Endodermal cell (in vitro differentiated cells): ENCODE data around the gene TBX15. TPM values are rescaled to one million over a fixed set of nuclear protein-coding genes. Genes with fewer than 3 reads are reported as not detected.
"Not testable (repeated sequence)": the region's sequence is repeated elsewhere in the genome, so short reads cannot be mapped to it uniquely, and the experiment has no call there.

Experiments used
- DNase-seq: peaks from one replicate; pipeline ENCODE4 v3.0.0-alpha.2; 2017
- H3K27ac ChIP-seq: 2 replicates; pipeline ENCODE4 v1.5.1; 2013; ENCODE audit warnings: mild to moderate bottlenecking, low read depth, low read length, moderate library complexity
- H3K27me3 ChIP-seq: 2 replicates; pipeline ENCODE4 v1.6.1; 2013; ENCODE audit warnings: mild to moderate bottlenecking, low read length, moderate library complexity; ENCODE audit not compliant: insufficient read depth, control insufficient read depth, poor library complexity, severe bottlenecking
- H3K36me3 ChIP-seq: 2 replicates; pipeline ENCODE4 v1.7.0; 2013; ENCODE audit warnings: mild to moderate bottlenecking, low read length, moderate library complexity; ENCODE audit not compliant: control insufficient read depth, insufficient read depth
- H3K4me1 ChIP-seq: one replicate; pipeline ENCODE4 v1.7.0; 2013; ENCODE audit warnings: low read length; ENCODE audit not compliant: control insufficient read depth, insufficient read depth
- H3K4me3 ChIP-seq: 2 replicates; pipeline ENCODE4 v1.5.1; 2013; ENCODE audit warnings: mild to moderate bottlenecking, low read length, moderate library complexity
- H3K9ac ChIP-seq: 2 replicates; pipeline ENCODE4 v1.6.1; 2013; ENCODE audit warnings: mild to moderate bottlenecking, low read length, moderate library complexity; ENCODE audit not compliant: poor library complexity, severe bottlenecking; ENCODE audit errors: extremely low read depth
- H3K9me3 ChIP-seq: 2 replicates; pipeline ENCODE4 v1.6.1; 2013; ENCODE audit warnings: mild to moderate bottlenecking, low read length, moderate library complexity; ENCODE audit not compliant: control insufficient read depth
- H3K27ac Mint-ChIP-seq: 2 replicates; pipeline ENCODE4 v1.8.0; 2020; ENCODE audit warnings: mixed read lengths
- H3K27me3 Mint-ChIP-seq: 2 replicates; pipeline ENCODE4 v1.8.0; 2021; ENCODE audit warnings: mild to moderate bottlenecking, mixed read lengths; ENCODE audit not compliant: insufficient read depth
- H3K36me3 Mint-ChIP-seq: 2 replicates; pipeline ENCODE4 v1.8.0; 2020; ENCODE audit warnings: low read depth, mixed read lengths
- H3K4me1 Mint-ChIP-seq: 2 replicates; pipeline ENCODE4 v1.8.0; 2020; ENCODE audit warnings: mixed read lengths
- H3K4me3 Mint-ChIP-seq: 2 replicates; pipeline ENCODE4 v1.8.0; 2020; ENCODE audit warnings: mild to moderate bottlenecking, moderate library complexity, mixed read lengths
- H3K9me3 Mint-ChIP-seq: 2 replicates; pipeline ENCODE4 v1.8.0; 2020; ENCODE audit warnings: mild to moderate bottlenecking, mixed read lengths
- WGBS, 2 experiments: methylation state at CpG; one replicate each; pipeline versions ENCODE4 v1.1.5 to v1.1.7; 2013; ENCODE audit warnings: missing lambda C conversion rate in 2 of 2, mixed read lengths in 1 of 2; ENCODE audit not compliant: insufficient coverage in 1 of 2, insufficient read length in 1 of 2; 5-methylcytosine and 5-hydroxymethylcytosine counted together
- total RNA-seq, 2 donors: library from RNA; stranded (reverse); fragmentation: NEBNext Ultra II Directional in 1 of 2; extraction: Animal tissue kit (Norgen Biotek cat#: 25700) in 1 of 2; gene quantifications; 2 replicates in 1 of 2; 3 replicates in 1 of 2; pipeline ENCODE4 v1.2.1, GENCODE V29; 2021
- TF ChIP-seq, protein P1 (sequence below): fragments of 200-600 bp; sonication (generic); conservative IDR thresholded peaks from 2 replicates; pipeline ENCODE4 v1.5.0; 2021; ENCODE audit warnings: antibody characterized with exemption, mild to moderate bottlenecking

Gene TBX15
- total RNA-seq, 2 donors from 2014 or later: 0.09 TPM; not detected in 1

GRCh38 chr1:118958937-118959631 lies 29.1 kb downstream of the TBX15 start:
- no peaks in the 10 kb centered on the region for H3K36me3 Mint-ChIP-seq
- no peaks in the 10 kb centered on the region for H3K9me3 ChIP-seq
- H3K4me1 ChIP-seq: no peaks in the 10 kb centered on the region
- H3K27me3 ChIP-seq: no peaks in the 10 kb centered on the region
- H3K4me3 ChIP-seq: no peak overlapping the region
- WGBS, 2 experiments: 94 to 100% methylated on average over 1 of the region's 1 CpG
- no peaks in the 10 kb centered on the region for H3K36me3 ChIP-seq
- no peak overlapping the region for H3K27ac Mint-ChIP-seq
- peaks cover 8% of the 10 kb centered on the region for H3K4me1 Mint-ChIP-seq
- no peak overlapping the region for H3K9ac ChIP-seq
- no peak for DNase-seq
- no peaks in the 10 kb centered on the region for H3K9me3 Mint-ChIP-seq
- peaks cover 8% of the 10 kb centered on the region for H3K27me3 Mint-ChIP-seq
- TF ChIP-seq, protein P1, sequence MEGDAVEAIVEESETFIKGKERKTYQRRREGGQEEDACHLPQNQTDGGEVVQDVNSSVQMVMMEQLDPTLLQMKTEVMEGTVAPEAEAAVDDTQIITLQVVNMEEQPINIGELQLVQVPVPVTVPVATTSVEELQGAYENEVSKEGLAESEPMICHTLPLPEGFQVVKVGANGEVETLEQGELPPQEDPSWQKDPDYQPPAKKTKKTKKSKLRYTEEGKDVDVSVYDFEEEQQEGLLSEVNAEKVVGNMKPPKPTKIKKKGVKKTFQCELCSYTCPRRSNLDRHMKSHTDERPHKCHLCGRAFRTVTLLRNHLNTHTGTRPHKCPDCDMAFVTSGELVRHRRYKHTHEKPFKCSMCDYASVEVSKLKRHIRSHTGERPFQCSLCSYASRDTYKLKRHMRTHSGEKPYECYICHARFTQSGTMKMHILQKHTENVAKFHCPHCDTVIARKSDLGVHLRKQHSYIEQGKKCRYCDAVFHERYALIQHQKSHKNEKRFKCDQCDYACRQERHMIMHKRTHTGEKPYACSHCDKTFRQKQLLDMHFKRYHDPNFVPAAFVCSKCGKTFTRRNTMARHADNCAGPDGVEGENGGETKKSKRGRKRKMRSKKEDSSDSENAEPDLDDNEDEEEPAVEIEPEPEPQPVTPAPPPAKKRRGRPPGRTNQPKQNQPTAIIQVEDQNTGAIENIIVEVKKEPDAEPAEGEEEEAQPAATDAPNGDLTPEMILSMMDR: no peak
- H3K4me3 Mint-ChIP-seq: no peak overlapping the region
- no peak overlapping the region for H3K27ac ChIP-seq

GRCh38 chr1:118958140-118958539 lies 30.0 kb downstream of the TBX15 start:
- Histone ChIP-seq H3K36me3 (no peaks in the 10 kb centered on the region), H3K27me3 (no peaks in the 10 kb centered on the region), H3K4me1 (no peaks in the 10 kb centered on the region), H3K9ac (no peak overlapping the region), H3K4me3 (no peak overlapping the region), H3K9me3 (no peaks in the 10 kb centered on the region), H3K27ac (no peak overlapping the region)
- H3K4me1 Mint-ChIP-seq: peaks cover 8% of the 10 kb centered on the region
- no peak overlapping the region for H3K4me3 Mint-ChIP-seq
- no peak overlapping the region for H3K27ac Mint-ChIP-seq
- no peaks in the 10 kb centered on the region for H3K36me3 Mint-ChIP-seq
- peaks cover 8% of the 10 kb centered on the region for H3K27me3 Mint-ChIP-seq
- 0 to 89% methylated on average over 1 to 3 of the region's 3 CpGs for WGBS, 2 experiments
- TF ChIP-seq, protein P1: no peak
- H3K9me3 Mint-ChIP-seq: no peaks in the 10 kb centered on the region
- no peak for DNase-seq

- H3K27ac ChIP-seq, H3K27ac Mint-ChIP-seq, H3K9ac ChIP-seq, H3K27me3 ChIP-seq, H3K4me1 Mint-ChIP-seq, H3K36me3 Mint-ChIP-seq, H3K4me3 ChIP-seq, H3K4me3 Mint-ChIP-seq, H3K9me3 Mint-ChIP-seq, DNase-seq, H3K36me3 ChIP-seq, H3K9me3 ChIP-seq, H3K27me3 Mint-ChIP-seq, H3K4me1 ChIP-seq: not testable (repeated sequence)
- WGBS, 2 experiments: 95% methylated on average over 5 of the region's 7 CpGs; no CpG with 5 or more reads in 1 of the 2 experiments
Observed at GRCh38 chr1:118957579-118957978, 30.6 kb downstream of the TBX15 start.
